GM12865 (cell line): ENCODE measurements around the gene SYNDIG1L.

Experiments used
- DNase-seq: peaks from one replicate; pipeline ENCODE4 v3.0.0; 2010; ENCODE audit warnings: low read depth
- H3K4me3 ChIP-seq: 2 replicates; pipeline ENCODE4 v1.5.1; 2011; ENCODE audit warnings: mild to moderate bottlenecking, low read depth, low read length, control low read depth
- CTCF ChIP-seq: IDR thresholded peaks from 2 replicates; pipeline ENCODE4 v1.5.1; 2011; ENCODE audit warnings: low read length, control low read depth, low read depth, inconsistent platforms; ENCODE audit not compliant: insufficient read depth; ENCODE audit errors: missing control alignments

Gene SYNDIG1L

GRCh38 chr14:74364271-74364880 lies 61.6 kb downstream of the SYNDIG1L start:
- H3K4me3 ChIP-seq: no peak overlapping the region
- TF ChIP-seq CTCF: no peak
- DNase-seq: no peak

GRCh38 chr14:74362361-74362915 lies 63.6 kb downstream of the SYNDIG1L start:
- DNase-seq: peak; percentile 64
- peak; percentile 93 for TF ChIP-seq CTCF
- H3K4me3 ChIP-seq: no peak overlapping the region

- no peak overlapping the region for H3K4me3 ChIP-seq
- no peak for DNase-seq
- TF ChIP-seq CTCF: no peak
Observed at GRCh38 chr14:74360163-74360562, 65.8 kb downstream of the SYNDIG1L start.

GRCh38 chr14:74358176-74358829 lies 67.7 kb downstream of the SYNDIG1L start:
- no peak overlapping the region for H3K4me3 ChIP-seq
- no peak for DNase-seq
- TF ChIP-seq CTCF: no peak

- no peak for DNase-seq
- no peak for TF ChIP-seq CTCF
- no peak overlapping the region for H3K4me3 ChIP-seq
Observed at GRCh38 chr14:74357585-74357984, 68.4 kb downstream of the SYNDIG1L start.

GRCh38 chr14:74356892-74357575 lies 69.0 kb downstream of the SYNDIG1L start:
- no peak for DNase-seq
- no peak overlapping the region for H3K4me3 ChIP-seq
- TF ChIP-seq CTCF: no peak
